HepG2 (cell line): Measurements from ENCODE around the gene TTC31. TPM values are rescaled to one million over a fixed set of nuclear protein-coding genes. Genes with fewer than 3 reads are reported as not detected.
A peak's percentile ranks its signal among the peaks of the same experiment; 100 is the strongest.

Experiments
- ATAC-seq: fragments of 200-7000 bp; cut with Tn5 transposase; 3 replicates; pipeline ENCODE4 v1.9.1; 2020; ENCODE audit warnings: mild to moderate bottlenecking, moderate library complexity
- BruUV-seq: library from RNA; stranded (reverse); fragments of 400-500 nt; replicated peaks from 2 replicates; lab custom pipeline; 2021; lab: Mats Ljungman, UMichigan
- CTCF ChIA-PET: fragments of 300-600 bp; formaldehyde crosslinking; extraction: SDS; loops from one replicate; lab custom pipeline; 2021; ENCODE audit warnings: low total read pairs, inconsistent platforms, low intra/inter-chr PET ratio; lab: Yijun Ruan, JAX
- POLR2A ChIA-PET: fragments of 350-600 bp; sonication (Branson Sonifier 250); formaldehyde crosslinking; loops from one replicate; lab custom pipeline; 2020; ENCODE audit warnings: antibody characterized with exemption, inconsistent platforms; lab: Yijun Ruan, JAX
- DNase-seq: peaks from one replicate; pipeline ENCODE4 v3.0.0-alpha.2; 2015; ENCODE audit warnings: low spot score
- FAIRE-seq: peaks from 3 replicates; lab custom pipeline; 2011; peaks lifted over from hg19 to GRCh38; lab: Jason Lieb, UNC
- H2AFZ ChIP-seq: one replicate; pipeline ENCODE4 v1.6.1; 2011; ENCODE audit warnings: low read length, inconsistent platforms
- H3K27ac ChIP-seq: fragments of 300-600 bp; 3 replicates; pipeline ENCODE4 v1.8.0; 2011; ENCODE audit warnings: mixed run types, mild to moderate bottlenecking, mixed read lengths, low read length, inconsistent platforms; ENCODE audit not compliant: insufficient read depth; ENCODE audit errors: extremely low read length
- H3K27me3 ChIP-seq, 2 experiments: fragments of 200-600 bp in 1 of 2; 2 replicates in 1 of 2; 3 replicates in 1 of 2; pipeline versions ENCODE4 v1.6.0 to v1.8.0; 2011; ENCODE audit warnings: low read length in 2 of 2, mild to moderate bottlenecking in 2 of 2, moderate library complexity in 2 of 2, inconsistent platforms in 1 of 2; ENCODE audit not compliant: insufficient read depth in 2 of 2, control insufficient read depth in 1 of 2
- H3K36me3 ChIP-seq, 2 experiments: fragments of 200-600 bp in 1 of 2; replicated peaks in 1 of 2; 2 replicates in 1 of 2; 3 replicates in 1 of 2; pipeline versions ENCODE4 v1.5.1 to v1.8.0; 2011; ENCODE audit warnings: low read length in 2 of 2, inconsistent platforms in 1 of 2; ENCODE audit not compliant: insufficient read depth in 2 of 2, control insufficient read depth in 1 of 2
- H3K4me1 ChIP-seq: 2 replicates; pipeline ENCODE4 v1.5.1; 2012; ENCODE audit warnings: low read length, inconsistent platforms; ENCODE audit not compliant: insufficient read depth
- H3K4me2 ChIP-seq: 2 replicates; pipeline ENCODE4 v1.6.0; 2011; ENCODE audit warnings: low read depth, low read length, inconsistent platforms
- H3K4me3 ChIP-seq, 3 experiments: fragments of 200-600 bp in 1 of 3; sonication (generic), shearing (Covaris generic) in 1 of 3; replicated peaks in 1 of 3; 2 replicates each; pipeline ENCODE4 v1.5.1; 2011 to 2016; ENCODE audit warnings: low read length in 3 of 3, inconsistent platforms in 2 of 3, low read depth in 2 of 3, mild to moderate bottlenecking in 2 of 3, control low read depth in 1 of 3, mixed read lengths in 1 of 3; ENCODE audit not compliant: insufficient read depth in 1 of 3
- H3K79me2 ChIP-seq: one replicate; pipeline ENCODE4 v1.6.1; 2011; ENCODE audit warnings: low read length, inconsistent platforms; ENCODE audit not compliant: insufficient read depth
- H3K9ac ChIP-seq: 2 replicates; pipeline ENCODE4 v1.6.0; 2011; ENCODE audit warnings: mild to moderate bottlenecking, low read depth, low read length, inconsistent platforms; ENCODE audit not compliant: insufficient read depth
- H3K9me3 ChIP-seq: 2 replicates; pipeline ENCODE4 v1.5.1; 2012; ENCODE audit warnings: mild to moderate bottlenecking, low read length
- H4K20me1 ChIP-seq: 2 replicates; pipeline ENCODE4 v1.6.0; 2011; ENCODE audit warnings: inconsistent platforms, mild to moderate bottlenecking, low read length, moderate library complexity; ENCODE audit not compliant: insufficient read depth
- AHDC1 ChIP-seq: sonication (generic); formaldehyde crosslinking; IDR thresholded peaks from 2 replicates; pipeline ENCODE4 v1.5.1; 2020; ENCODE audit warnings: mild to moderate bottlenecking, missing genetic modification reagents, borderline replicate concordance
- CTCF ChIP-seq: sonication (generic); formaldehyde crosslinking; IDR thresholded peaks from 2 replicates; pipeline ENCODE4 v1.5.0; 2020; ENCODE audit warnings: mild to moderate bottlenecking, missing genetic modification reagents, moderate library complexity
- HNRNPL ChIP-seq: fragments of 200-400 bp; formaldehyde crosslinking; IDR thresholded peaks from 2 replicates; pipeline ENCODE4 v1.6.1; 2017; ENCODE audit warnings: mild to moderate bottlenecking, low read depth, low read length
- KLF13 ChIP-seq: sonication (generic); formaldehyde crosslinking; IDR thresholded peaks from 2 replicates; pipeline ENCODE4 v1.4.0; 2020; ENCODE audit warnings: mild to moderate bottlenecking, missing genetic modification reagents
- THAP8 ChIP-seq: sonication (generic); formaldehyde crosslinking; IDR thresholded peaks from 2 replicates; pipeline ENCODE4 v1.5.1; 2020; ENCODE audit warnings: missing genetic modification reagents, mild to moderate bottlenecking, borderline replicate concordance
- TIGD3 ChIP-seq: sonication (generic); formaldehyde crosslinking; IDR thresholded peaks from 2 replicates; pipeline ENCODE4 v1.5.1; 2020; ENCODE audit warnings: mild to moderate bottlenecking, missing genetic modification reagents, borderline replicate concordance
- ZNF740 ChIP-seq: sonication (generic); formaldehyde crosslinking; IDR thresholded peaks from 2 replicates; pipeline ENCODE4 v1.4.0; 2020; ENCODE audit warnings: missing genetic modification reagents
- WGBS: methylation state at CpG from one replicate; pipeline ENCODE4 v1.1.6; 2017; ENCODE audit warnings: low lambda C conversion rate; 5-methylcytosine and 5-hydroxymethylcytosine counted together
- in situ Hi-C: cut with HindIII; loops from 2 replicates; pipeline ENCODE4 v1.10.0; 2017; ENCODE audit warnings: low pct_unique_long_range_greater_than_20kb; ENCODE audit not compliant: extremely low pct_ligation_motif_present
- intact Hi-C: fragments of 100-400 bp; cut with micrococcal nuclease; formaldehyde crosslinking; loops from one replicate; pipeline ENCODE4 v1.10.0; 2022; ENCODE audit not compliant: unreplicated experiment
- polyA plus RNA-seq, 8 experiments: library from polyadenylated mRNA; depleted of rRNA in 3 of 8; stranded (reverse) in 7 of 8; unstranded in 1 of 8; fragments of >200 nt; fragmentation: Illumina TruSeq in 4 of 8; extraction: Trizol in 4 of 8; gene quantifications; 2 replicates each; pipeline versions ENCODE4 v1.2.1 to v1.2.3, GENCODE V29; 2011 to 2016; ENCODE audit warnings: low read depth in 4 of 8, missing spikeins in 1 of 8, mixed read lengths in 1 of 8; ENCODE audit not compliant: insufficient read depth in 1 of 8
- total RNA-seq, 5 experiments: library from RNA; depleted of rRNA; stranded (reverse); fragments of >200 nt; fragmentation: Illumina TruSeq; extraction: Trizol; gene quantifications; 2 replicates each; pipeline ENCODE4 v1.2.3, GENCODE V29; 2016; ENCODE audit warnings: low read depth in 1 of 5

The TTC31 gene
- total and polyA plus RNA-seq, 2 of the 13 experiments (the other 11 are each of a cell fraction or from before 2014, with no cell fraction given) = 28.3 to 39.5 TPM

GRCh38 chr2:74535440-74535965 is 52.6 kb downstream of the TTC31 start (continued):
- TF ChIP-seq AHDC1 (CRISPR knock-in tag) = no peak
- no peak for TF ChIP-seq TIGD3 (CRISPR knock-in tag)
- TF ChIP-seq, all 625 proteins: peak for 0

- Histone ChIP-seq H3K4me1 (peaks cover 8% of the 10 kb centered on the region), H3K4me2 (no peak overlapping the region), H3K9ac (no peak overlapping the region), H4K20me1 (no peaks in the 10 kb centered on the region), H3K79me2 (no peaks in the 10 kb centered on the region), H3K27ac (no peak overlapping the region), H3K4me3 (no peak overlapping the region), H3K9me3 (no peaks in the 10 kb centered on the region), H3K36me3 (peaks cover 7 to 12% of the 10 kb centered on the region in 2 experiments; a peak in 3 of 5 replicates), H2AFZ (no peak overlapping the region), H3K27me3 (peaks cover 4 to 33% of the 10 kb centered on the region in 2 experiments; a peak in 3 of 5 replicates)
- DNase-seq = no peak
- CTCF ChIA-PET = no interaction called here
- intact Hi-C loops = no loop called here
- BruUV-seq = no TSS peak
- peak; percentile 59 for ATAC-seq
- no peak for FAIRE-seq
- in situ Hi-C loops = no loop called here
- POLR2A ChIA-PET = no interaction called here
- 0 out of 2 replicates have a peak, but pooled peaks have one; percentile 28 for TF ChIP-seq THAP8 (CRISPR knock-in tag)
- TF ChIP-seq HNRNPL = 0 out of 2 replicates have a peak, but pooled peaks have one; percentile 40
- TF ChIP-seq KLF13 (CRISPR knock-in tag) = no peak
- 0 out of 2 replicates have a peak, but pooled peaks have one; percentile 7 for TF ChIP-seq CTCF (CRISPR knock-in tag)
- peak; percentile 52; the same call in 1 of the 2 replicates for TF ChIP-seq ZNF740 (CRISPR knock-in tag)
- WGBS = 51% methylated on average over 19 of the region's 23 CpGs
These were observed 53.5 kb downstream of the TTC31 start for GRCh38 chr2:74536166-74536950.
